Ishikawa (cell line): ENCODE measurements around the gene PRM2.

Source experiments
- CEBPB ChIP-seq: IDR thresholded peaks from 2 replicates; pipeline ENCODE4 v1.6.1; 2012
- CREB1 ChIP-seq: IDR thresholded peaks from 2 replicates; pipeline ENCODE4 v1.6.1; 2012; ENCODE audit warnings: low read depth
- EGR1 ChIP-seq: IDR thresholded peaks from 2 replicates; pipeline ENCODE4 v1.6.1; 2012
- EP300 ChIP-seq: IDR thresholded peaks from 2 replicates; pipeline ENCODE4 v1.6.1; 2012; ENCODE audit warnings: borderline replicate concordance
- FOXM1 ChIP-seq: IDR thresholded peaks from 2 replicates; pipeline ENCODE4 v1.6.1; 2012; ENCODE audit warnings: low read depth, borderline replicate concordance
- NFIC ChIP-seq: IDR thresholded peaks from 2 replicates; pipeline ENCODE4 v1.6.1; 2012
- RAD21 ChIP-seq: IDR thresholded peaks from 2 replicates; pipeline ENCODE4 v1.6.1; 2012; ENCODE audit warnings: low read depth
- TAF1 ChIP-seq: IDR thresholded peaks from 2 replicates; pipeline ENCODE4 v1.6.1; 2012; ENCODE audit warnings: low read depth, mild to moderate bottlenecking
- TCF12 ChIP-seq: IDR thresholded peaks from 2 replicates; pipeline ENCODE4 v1.6.1; 2012; ENCODE audit warnings: low read depth
- TEAD4 ChIP-seq: IDR thresholded peaks from 2 replicates; pipeline ENCODE4 v1.6.1; 2012
- YY1 ChIP-seq: IDR thresholded peaks from 2 replicates; pipeline ENCODE4 v1.6.1; 2012; ENCODE audit warnings: low read depth
- ZBTB7A ChIP-seq: IDR thresholded peaks from 2 replicates; pipeline ENCODE4 v1.6.1; 2012; ENCODE audit warnings: low read depth
- TF ChIP-seq, protein P1 (sequence below): IDR thresholded peaks from 2 replicates; pipeline ENCODE4 v1.6.1; 2012; ENCODE audit warnings: low read depth, mild to moderate bottlenecking
- TF ChIP-seq, protein P2 (sequence below): IDR thresholded peaks from 2 replicates; pipeline ENCODE4 v1.6.1; 2012
- TF ChIP-seq, protein P3 (sequence below): IDR thresholded peaks from 2 replicates; pipeline ENCODE4 v1.6.1; 2012

The PRM2 gene

DNA sequence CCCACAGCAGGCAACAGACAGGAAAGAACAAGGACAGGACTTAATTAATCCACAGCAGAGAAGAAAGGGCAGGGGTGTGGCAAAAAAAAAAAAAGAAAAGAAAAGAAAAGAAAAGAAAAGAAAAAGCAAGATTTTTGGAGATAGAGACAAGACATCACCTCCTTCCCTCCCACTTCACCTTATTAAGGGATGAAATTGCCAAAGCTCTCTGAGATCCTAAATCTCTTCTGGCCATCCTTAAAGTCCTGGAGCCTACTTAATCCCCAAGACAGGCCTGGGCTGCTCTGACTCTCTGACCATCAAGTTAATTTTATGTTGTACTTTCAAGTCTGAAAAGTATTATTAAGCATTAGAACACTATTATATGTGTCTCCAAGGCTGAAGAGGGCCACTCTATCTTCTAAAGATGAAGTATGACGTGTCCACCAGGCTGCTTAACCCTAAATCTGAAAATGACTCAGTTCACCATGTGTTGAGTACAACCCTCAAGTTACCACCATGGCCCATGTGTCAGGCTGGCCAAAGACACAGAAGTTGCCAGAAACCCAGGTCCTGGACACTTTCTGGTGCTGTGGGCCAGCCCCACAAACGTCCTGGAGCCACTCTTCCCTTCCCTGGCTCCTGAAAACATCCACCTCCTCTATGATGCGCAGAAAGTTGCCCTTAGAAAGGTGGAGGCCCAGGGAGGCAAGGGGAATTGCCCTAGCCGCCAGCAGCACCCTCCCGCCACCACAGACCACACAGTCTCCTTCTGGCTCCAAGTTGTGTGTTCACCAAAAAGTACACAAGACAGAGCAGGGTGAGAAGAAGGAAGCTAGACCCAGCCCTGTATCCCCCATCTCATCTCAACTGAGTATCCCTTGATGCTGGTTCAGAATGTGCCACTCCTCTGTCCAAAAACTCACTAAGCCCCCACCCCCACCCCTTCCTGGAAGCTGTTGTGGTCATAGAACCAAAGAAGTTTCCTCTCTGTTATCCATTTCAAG, 23.0 kb downstream of the PRM2 start:
- no peak for TF ChIP-seq TAF1
- no peak for TF ChIP-seq ZBTB7A
- TF ChIP-seq, protein P1, sequence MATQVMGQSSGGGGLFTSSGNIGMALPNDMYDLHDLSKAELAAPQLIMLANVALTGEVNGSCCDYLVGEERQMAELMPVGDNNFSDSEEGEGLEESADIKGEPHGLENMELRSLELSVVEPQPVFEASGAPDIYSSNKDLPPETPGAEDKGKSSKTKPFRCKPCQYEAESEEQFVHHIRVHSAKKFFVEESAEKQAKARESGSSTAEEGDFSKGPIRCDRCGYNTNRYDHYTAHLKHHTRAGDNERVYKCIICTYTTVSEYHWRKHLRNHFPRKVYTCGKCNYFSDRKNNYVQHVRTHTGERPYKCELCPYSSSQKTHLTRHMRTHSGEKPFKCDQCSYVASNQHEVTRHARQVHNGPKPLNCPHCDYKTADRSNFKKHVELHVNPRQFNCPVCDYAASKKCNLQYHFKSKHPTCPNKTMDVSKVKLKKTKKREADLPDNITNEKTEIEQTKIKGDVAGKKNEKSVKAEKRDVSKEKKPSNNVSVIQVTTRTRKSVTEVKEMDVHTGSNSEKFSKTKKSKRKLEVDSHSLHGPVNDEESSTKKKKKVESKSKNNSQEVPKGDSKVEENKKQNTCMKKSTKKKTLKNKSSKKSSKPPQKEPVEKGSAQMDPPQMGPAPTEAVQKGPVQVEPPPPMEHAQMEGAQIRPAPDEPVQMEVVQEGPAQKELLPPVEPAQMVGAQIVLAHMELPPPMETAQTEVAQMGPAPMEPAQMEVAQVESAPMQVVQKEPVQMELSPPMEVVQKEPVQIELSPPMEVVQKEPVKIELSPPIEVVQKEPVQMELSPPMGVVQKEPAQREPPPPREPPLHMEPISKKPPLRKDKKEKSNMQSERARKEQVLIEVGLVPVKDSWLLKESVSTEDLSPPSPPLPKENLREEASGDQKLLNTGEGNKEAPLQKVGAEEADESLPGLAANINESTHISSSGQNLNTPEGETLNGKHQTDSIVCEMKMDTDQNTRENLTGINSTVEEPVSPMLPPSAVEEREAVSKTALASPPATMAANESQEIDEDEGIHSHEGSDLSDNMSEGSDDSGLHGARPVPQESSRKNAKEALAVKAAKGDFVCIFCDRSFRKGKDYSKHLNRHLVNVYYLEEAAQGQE, result no peak
- TF ChIP-seq TCF12, result no peak
- TF ChIP-seq FOXM1, result no peak
- TF ChIP-seq TEAD4, result no peak
- no peak for TF ChIP-seq RAD21
- TF ChIP-seq EGR1, result no peak
- TF ChIP-seq EP300, result no peak
- no peak for TF ChIP-seq NFIC
- TF ChIP-seq, protein P2, sequence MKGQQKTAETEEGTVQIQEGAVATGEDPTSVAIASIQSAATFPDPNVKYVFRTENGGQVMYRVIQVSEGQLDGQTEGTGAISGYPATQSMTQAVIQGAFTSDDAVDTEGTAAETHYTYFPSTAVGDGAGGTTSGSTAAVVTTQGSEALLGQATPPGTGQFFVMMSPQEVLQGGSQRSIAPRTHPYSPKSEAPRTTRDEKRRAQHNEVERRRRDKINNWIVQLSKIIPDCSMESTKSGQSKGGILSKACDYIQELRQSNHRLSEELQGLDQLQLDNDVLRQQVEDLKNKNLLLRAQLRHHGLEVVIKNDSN, result no peak
- TF ChIP-seq YY1, result no peak
- TF ChIP-seq, protein P3, sequence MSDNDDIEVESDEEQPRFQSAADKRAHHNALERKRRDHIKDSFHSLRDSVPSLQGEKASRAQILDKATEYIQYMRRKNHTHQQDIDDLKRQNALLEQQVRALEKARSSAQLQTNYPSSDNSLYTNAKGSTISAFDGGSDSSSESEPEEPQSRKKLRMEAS, result no peak
- TF ChIP-seq CEBPB, result no peak
- no peak for TF ChIP-seq CREB1

DNA sequence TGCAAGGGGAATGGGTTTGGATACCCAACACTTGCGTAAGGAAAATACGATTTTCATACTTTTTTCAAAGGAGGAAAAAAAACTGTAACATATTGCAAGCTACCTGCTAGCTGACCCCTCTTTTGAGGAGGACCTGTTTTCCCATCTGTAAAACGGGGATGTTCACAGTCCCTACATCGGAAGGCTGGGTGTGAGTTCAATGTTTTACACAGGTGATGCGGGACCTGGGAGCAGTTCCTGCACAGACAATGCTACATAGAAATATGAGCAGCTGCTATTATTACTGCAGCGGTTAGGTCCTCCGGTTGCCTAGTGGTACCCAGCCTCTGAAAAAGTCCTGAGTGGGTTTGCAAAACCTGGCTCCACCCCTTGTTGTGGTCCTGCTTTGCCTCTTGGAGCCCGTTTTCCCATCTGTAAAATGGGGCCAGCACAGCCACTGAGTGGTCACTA, 23.8 kb downstream of the PRM2 start:
- no peak for TF ChIP-seq TAF1
- no peak for TF ChIP-seq CEBPB
- TF ChIP-seq NFIC, result no peak
- no peak for TF ChIP-seq EGR1
- no peak for TF ChIP-seq FOXM1
- TF ChIP-seq, protein P3, result no peak
- no peak for TF ChIP-seq EP300
- no peak for TF ChIP-seq CREB1
- TF ChIP-seq TCF12, result no peak
- TF ChIP-seq, protein P1, result no peak
- TF ChIP-seq, protein P2, result no peak
- TF ChIP-seq YY1, result no peak
- no peak for TF ChIP-seq RAD21
- no peak for TF ChIP-seq ZBTB7A
- TF ChIP-seq TEAD4, result no peak

DNA sequence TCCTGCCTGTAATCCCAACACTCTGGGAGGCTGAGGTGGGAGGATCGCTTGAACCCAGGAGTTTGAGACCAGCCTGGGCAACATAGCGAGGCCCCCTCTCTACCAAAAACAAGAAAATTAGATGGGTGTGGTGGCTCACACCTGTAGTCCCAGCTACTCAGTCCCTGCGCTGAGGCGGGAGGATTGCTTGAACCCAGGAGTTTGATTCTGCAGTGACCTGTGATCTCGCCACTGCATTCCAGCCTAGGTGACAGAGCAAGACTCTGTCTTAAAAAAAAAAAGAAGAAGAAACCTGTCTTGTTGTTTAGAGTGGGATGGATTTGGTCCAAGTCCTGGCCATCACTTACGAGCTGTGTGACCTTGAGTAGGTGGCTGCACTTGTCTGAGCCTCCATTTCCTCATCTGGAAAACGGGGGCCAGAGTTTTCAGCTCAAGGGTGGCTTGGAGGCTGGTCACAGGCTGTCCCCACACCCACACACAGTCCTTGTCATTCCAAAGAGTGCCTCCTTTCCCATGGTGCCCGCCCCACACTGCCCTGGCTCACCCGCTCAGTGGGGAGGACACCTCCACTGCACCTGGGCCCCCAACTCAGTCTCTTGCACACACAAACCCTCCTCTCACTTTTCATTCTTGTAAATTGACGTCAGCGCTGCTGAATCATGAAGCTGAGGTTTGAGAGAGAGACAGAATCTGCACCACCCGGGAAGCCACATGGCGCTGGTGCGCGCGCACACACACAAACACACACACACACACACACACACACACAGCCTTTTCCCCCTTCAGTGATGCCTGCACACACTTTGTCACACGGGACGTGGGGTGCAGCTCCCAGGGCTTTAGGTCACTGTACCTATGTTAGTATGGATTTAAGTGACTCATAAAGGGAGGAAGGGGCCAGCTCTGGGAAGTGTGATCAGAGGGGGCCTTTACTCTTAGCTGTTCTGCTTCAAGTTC, 24.5 kb downstream of the PRM2 start:
- TF ChIP-seq, protein P1, result no peak
